HepG2 (cell line): ENCODE data around the gene ZNF485. TPM values are rescaled to one million over a fixed set of nuclear protein-coding genes. Genes with fewer than 3 reads are reported as not detected.

Experiments
- ATAC-seq: fragments of 200-7000 bp; cut with Tn5 transposase; 3 replicates; pipeline ENCODE4 v1.9.1; 2020; ENCODE audit warnings: mild to moderate bottlenecking, moderate library complexity
- BruUV-seq: library from RNA; stranded (reverse); fragments of 400-500 nt; replicated peaks from 2 replicates; lab custom pipeline; 2021; lab: Mats Ljungman, UMichigan
- CTCF ChIA-PET: fragments of 300-600 bp; formaldehyde crosslinking; extraction: SDS; loops from one replicate; lab custom pipeline; 2021; ENCODE audit warnings: low total read pairs, inconsistent platforms, low intra/inter-chr PET ratio; lab: Yijun Ruan, JAX
- POLR2A ChIA-PET: fragments of 350-600 bp; sonication (Branson Sonifier 250); formaldehyde crosslinking; loops from one replicate; lab custom pipeline; 2020; ENCODE audit warnings: antibody characterized with exemption, inconsistent platforms; lab: Yijun Ruan, JAX
- DNase-seq: peaks from one replicate; pipeline ENCODE4 v3.0.0-alpha.2; 2015; ENCODE audit warnings: low spot score
- FAIRE-seq: peaks from 3 replicates; lab custom pipeline; 2011; peaks lifted over from hg19 to GRCh38; lab: Jason Lieb, UNC
- H2AFZ ChIP-seq: one replicate; pipeline ENCODE4 v1.6.1; 2011; ENCODE audit warnings: low read length, inconsistent platforms
- H3K27ac ChIP-seq: fragments of 300-600 bp; 3 replicates; pipeline ENCODE4 v1.8.0; 2011; ENCODE audit warnings: mixed run types, mild to moderate bottlenecking, mixed read lengths, low read length, inconsistent platforms; ENCODE audit not compliant: insufficient read depth; ENCODE audit errors: extremely low read length
- H3K27me3 ChIP-seq, 2 experiments: fragments of 200-600 bp in 1 of 2; 2 replicates in 1 of 2; 3 replicates in 1 of 2; pipeline versions ENCODE4 v1.6.0 to v1.8.0; 2011; ENCODE audit warnings: low read length in 2 of 2, mild to moderate bottlenecking in 2 of 2, moderate library complexity in 2 of 2, inconsistent platforms in 1 of 2; ENCODE audit not compliant: insufficient read depth in 2 of 2, control insufficient read depth in 1 of 2
- H3K36me3 ChIP-seq, 2 experiments: fragments of 200-600 bp in 1 of 2; replicated peaks in 1 of 2; 2 replicates in 1 of 2; 3 replicates in 1 of 2; pipeline versions ENCODE4 v1.5.1 to v1.8.0; 2011; ENCODE audit warnings: low read length in 2 of 2, inconsistent platforms in 1 of 2; ENCODE audit not compliant: insufficient read depth in 2 of 2, control insufficient read depth in 1 of 2
- H3K4me1 ChIP-seq: 2 replicates; pipeline ENCODE4 v1.5.1; 2012; ENCODE audit warnings: low read length, inconsistent platforms; ENCODE audit not compliant: insufficient read depth
- H3K4me2 ChIP-seq: 2 replicates; pipeline ENCODE4 v1.6.0; 2011; ENCODE audit warnings: low read depth, low read length, inconsistent platforms
- H3K4me3 ChIP-seq, 3 experiments: fragments of 200-600 bp in 1 of 3; sonication (generic), shearing (Covaris generic) in 1 of 3; replicated peaks in 1 of 3; 2 replicates each; pipeline ENCODE4 v1.5.1; 2011 to 2016; ENCODE audit warnings: low read length in 3 of 3, inconsistent platforms in 2 of 3, low read depth in 2 of 3, mild to moderate bottlenecking in 2 of 3, control low read depth in 1 of 3, mixed read lengths in 1 of 3; ENCODE audit not compliant: insufficient read depth in 1 of 3
- H3K79me2 ChIP-seq: one replicate; pipeline ENCODE4 v1.6.1; 2011; ENCODE audit warnings: low read length, inconsistent platforms; ENCODE audit not compliant: insufficient read depth
- H3K9ac ChIP-seq: 2 replicates; pipeline ENCODE4 v1.6.0; 2011; ENCODE audit warnings: mild to moderate bottlenecking, low read depth, low read length, inconsistent platforms; ENCODE audit not compliant: insufficient read depth
- H3K9me3 ChIP-seq: 2 replicates; pipeline ENCODE4 v1.5.1; 2012; ENCODE audit warnings: mild to moderate bottlenecking, low read length
- H4K20me1 ChIP-seq: 2 replicates; pipeline ENCODE4 v1.6.0; 2011; ENCODE audit warnings: inconsistent platforms, mild to moderate bottlenecking, low read length, moderate library complexity; ENCODE audit not compliant: insufficient read depth
- CSRNP1 ChIP-seq: sonication (generic); formaldehyde crosslinking; IDR thresholded peaks from 2 replicates; pipeline ENCODE4 v1.8.1; 2023; ENCODE audit warnings: mild to moderate bottlenecking, missing genetic modification reagents
- HHEX ChIP-seq: IDR thresholded peaks from 2 replicates; pipeline ENCODE4 v1.6.1; 2016; ENCODE audit warnings: control low read depth
- JDP2 ChIP-seq: sonication (generic); formaldehyde crosslinking; IDR thresholded peaks from 2 replicates; pipeline ENCODE4 v1.8.1; 2022; ENCODE audit warnings: missing genetic modification reagents, borderline replicate concordance
- STAG1 ChIP-seq: sonication (generic); formaldehyde crosslinking; IDR thresholded peaks from 2 replicates; pipeline ENCODE4 v1.4.0; 2020; ENCODE audit warnings: missing genetic modification reagents
- TEAD3 ChIP-seq: optimal IDR thresholded peaks from 2 replicates; pipeline ENCODE3; 2016; ENCODE audit warnings: borderline replicate concordance
- ZNF260 ChIP-seq: sonication (generic); formaldehyde crosslinking; IDR thresholded peaks from 2 replicates; pipeline ENCODE4 v1.4.0; 2020; ENCODE audit warnings: missing genetic modification reagents, low read depth, mild to moderate bottlenecking, borderline replicate concordance
- ZNF552 ChIP-seq: sonication (generic); formaldehyde crosslinking; IDR thresholded peaks from 2 replicates; pipeline ENCODE4 v1.9.0; 2022; ENCODE audit warnings: missing genetic modification reagents, mild to moderate bottlenecking, borderline replicate concordance
- WGBS: methylation state at CpG from one replicate; pipeline ENCODE4 v1.1.6; 2017; ENCODE audit warnings: low lambda C conversion rate; 5-methylcytosine and 5-hydroxymethylcytosine counted together
- in situ Hi-C: cut with HindIII; loops from 2 replicates; pipeline ENCODE4 v1.10.0; 2017; ENCODE audit warnings: low pct_unique_long_range_greater_than_20kb; ENCODE audit not compliant: extremely low pct_ligation_motif_present
- intact Hi-C: fragments of 100-400 bp; cut with micrococcal nuclease; formaldehyde crosslinking; loops from one replicate; pipeline ENCODE4 v1.10.0; 2022; ENCODE audit not compliant: unreplicated experiment
- polyA plus RNA-seq, 8 experiments: library from polyadenylated mRNA; depleted of rRNA in 3 of 8; stranded (reverse) in 7 of 8; unstranded in 1 of 8; fragments of >200 nt; fragmentation: Illumina TruSeq in 4 of 8; extraction: Trizol in 4 of 8; gene quantifications; 2 replicates each; pipeline versions ENCODE4 v1.2.1 to v1.2.3, GENCODE V29; 2011 to 2016; ENCODE audit warnings: low read depth in 4 of 8, missing spikeins in 1 of 8, mixed read lengths in 1 of 8; ENCODE audit not compliant: insufficient read depth in 1 of 8
- total RNA-seq, 5 experiments: library from RNA; depleted of rRNA; stranded (reverse); fragments of >200 nt; fragmentation: Illumina TruSeq; extraction: Trizol; gene quantifications; 2 replicates each; pipeline ENCODE4 v1.2.3, GENCODE V29; 2016; ENCODE audit warnings: low read depth in 1 of 5

The ZNF485 gene
- total and polyA plus RNA-seq, 2 of the 13 experiments (the other 11 are each of a cell fraction or from before 2014, with no cell fraction given), result 1.4 to 3.3 TPM

GRCh38 chr10:43584051-43584450 lies 22.2 kb upstream of the ZNF485 start:
- WGBS, result 51% methylated on average over 4 of the region's 4 CpGs
- Histone ChIP-seq H3K27me3 (no peaks in the 10 kb centered on the region; a peak in 1 of 5 replicates), H3K36me3 (no peaks in the 10 kb centered on the region), H3K27ac (no peak overlapping the region), H2AFZ (no peak overlapping the region), H3K4me1 (no peaks in the 10 kb centered on the region), H3K79me2 (no peaks in the 10 kb centered on the region), H3K4me3 (no peak overlapping the region), H4K20me1 (no peaks in the 10 kb centered on the region), H3K4me2 (no peak overlapping the region), H3K9me3 (no peaks in the 10 kb centered on the region), H3K9ac (no peak overlapping the region)
- no peak for ATAC-seq
- TF ChIP-seq TEAD3, result no peak
- POLR2A ChIA-PET, result no interaction called here
- no TSS peak for BruUV-seq
- CTCF ChIA-PET, result no interaction called here
- no peak for DNase-seq
- FAIRE-seq, result no peak
- intact Hi-C loops (no loop called here), in situ Hi-C loops (no loop called here)

- no peak for FAIRE-seq
- Histone ChIP-seq H3K9ac (no peak overlapping the region), H3K4me3 (no peak overlapping the region), H3K79me2 (no peaks in the 10 kb centered on the region), H2AFZ (no peak overlapping the region), H3K27ac (no peak overlapping the region), H3K27me3 (no peaks in the 10 kb centered on the region; a peak in 1 of 5 replicates), H3K4me2 (no peak overlapping the region), H3K36me3 (no peaks in the 10 kb centered on the region), H3K4me1 (no peaks in the 10 kb centered on the region), H4K20me1 (no peaks in the 10 kb centered on the region), H3K9me3 (no peaks in the 10 kb centered on the region)
- DNase-seq, result no peak
- in situ Hi-C loops, result no loop called here
- ChIA-PET POLR2A (no interaction called here), CTCF (no interaction called here)
- no peak for ATAC-seq
- no TSS peak for BruUV-seq
- intact Hi-C loops, result no loop called here
- TF ChIP-seq ZNF260 (CRISPR knock-in tag), result no peak
- no peak for TF ChIP-seq HHEX
- no peak for TF ChIP-seq CSRNP1 (CRISPR knock-in tag)
- TF ChIP-seq ZNF552 (CRISPR knock-in tag), result no peak
- no peak for TF ChIP-seq JDP2 (CRISPR knock-in tag)
- no peak for TF ChIP-seq STAG1 (CRISPR knock-in tag)
- 39% methylated on average over 4 of the region's 5 CpGs for WGBS
Observed at GRCh38 chr10:43585046-43585445, 21.2 kb upstream of the ZNF485 start.
